ENCODE measurements around the gene CPNE4.

DNA sequence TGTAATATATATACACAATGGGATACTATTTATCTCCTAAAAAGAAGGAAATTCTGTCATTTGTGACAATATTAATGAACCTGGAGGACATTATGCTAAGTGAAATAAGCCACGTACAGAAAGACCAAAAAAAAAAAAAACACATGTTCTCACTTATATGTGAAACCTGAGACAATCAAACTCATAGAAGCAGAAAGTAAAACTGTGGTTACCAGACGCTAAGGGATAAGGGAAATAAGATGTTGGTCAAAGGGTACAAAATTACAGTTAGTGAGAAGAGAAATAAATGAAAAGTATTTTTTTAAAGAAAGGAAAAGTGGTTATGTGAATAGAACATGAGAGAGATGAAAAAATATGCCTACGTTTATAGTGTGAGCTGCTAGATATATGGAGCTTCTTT lies 101.1 kb downstream of the CPNE4 start:
- TF ChIP-seq, protein P1, sequence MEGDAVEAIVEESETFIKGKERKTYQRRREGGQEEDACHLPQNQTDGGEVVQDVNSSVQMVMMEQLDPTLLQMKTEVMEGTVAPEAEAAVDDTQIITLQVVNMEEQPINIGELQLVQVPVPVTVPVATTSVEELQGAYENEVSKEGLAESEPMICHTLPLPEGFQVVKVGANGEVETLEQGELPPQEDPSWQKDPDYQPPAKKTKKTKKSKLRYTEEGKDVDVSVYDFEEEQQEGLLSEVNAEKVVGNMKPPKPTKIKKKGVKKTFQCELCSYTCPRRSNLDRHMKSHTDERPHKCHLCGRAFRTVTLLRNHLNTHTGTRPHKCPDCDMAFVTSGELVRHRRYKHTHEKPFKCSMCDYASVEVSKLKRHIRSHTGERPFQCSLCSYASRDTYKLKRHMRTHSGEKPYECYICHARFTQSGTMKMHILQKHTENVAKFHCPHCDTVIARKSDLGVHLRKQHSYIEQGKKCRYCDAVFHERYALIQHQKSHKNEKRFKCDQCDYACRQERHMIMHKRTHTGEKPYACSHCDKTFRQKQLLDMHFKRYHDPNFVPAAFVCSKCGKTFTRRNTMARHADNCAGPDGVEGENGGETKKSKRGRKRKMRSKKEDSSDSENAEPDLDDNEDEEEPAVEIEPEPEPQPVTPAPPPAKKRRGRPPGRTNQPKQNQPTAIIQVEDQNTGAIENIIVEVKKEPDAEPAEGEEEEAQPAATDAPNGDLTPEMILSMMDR (IDR thresholded peaks at IDR 0.05): no peak
- TF ChIP-seq POLR2A (IDR thresholded peaks at IDR 0.05) (no peak), POLR2AphosphoS5 (IDR thresholded peaks at IDR 0.05) (no peak), EP300 (IDR thresholded peaks at IDR 0.05) (no peak)

Measured in stomach (tissue), 4 donors.